ENCODE measurements around the gene IFITM10.

IFITM10 gene

DNA sequence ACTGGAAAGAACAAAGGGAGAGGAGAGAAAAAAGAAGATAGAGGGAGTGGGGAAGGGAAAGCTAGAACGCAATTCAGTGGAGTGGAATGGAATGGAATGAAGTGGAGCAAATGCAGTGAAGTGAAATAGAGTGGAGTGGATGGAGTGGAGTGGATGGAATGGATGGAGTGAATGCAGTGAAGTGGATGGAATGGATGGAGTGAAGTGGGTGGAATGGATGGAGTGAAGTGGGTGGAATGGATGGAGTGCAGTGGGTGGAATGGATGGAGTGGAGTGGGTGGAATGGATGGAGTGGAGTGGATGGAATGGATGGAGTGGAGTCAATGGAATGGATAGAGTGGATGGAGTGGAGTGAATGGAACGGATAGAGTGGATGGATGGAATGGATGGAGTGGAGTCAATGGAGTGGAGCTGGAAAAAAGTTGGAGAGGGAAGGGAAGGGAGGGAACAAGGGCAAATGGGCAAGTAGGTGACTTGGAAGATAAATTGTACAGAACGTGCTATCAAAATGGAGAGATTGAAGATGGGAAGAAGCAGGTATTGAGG is 13.9 kb downstream of the IFITM10 start (continued):
- TF ChIP-seq, protein P1, sequence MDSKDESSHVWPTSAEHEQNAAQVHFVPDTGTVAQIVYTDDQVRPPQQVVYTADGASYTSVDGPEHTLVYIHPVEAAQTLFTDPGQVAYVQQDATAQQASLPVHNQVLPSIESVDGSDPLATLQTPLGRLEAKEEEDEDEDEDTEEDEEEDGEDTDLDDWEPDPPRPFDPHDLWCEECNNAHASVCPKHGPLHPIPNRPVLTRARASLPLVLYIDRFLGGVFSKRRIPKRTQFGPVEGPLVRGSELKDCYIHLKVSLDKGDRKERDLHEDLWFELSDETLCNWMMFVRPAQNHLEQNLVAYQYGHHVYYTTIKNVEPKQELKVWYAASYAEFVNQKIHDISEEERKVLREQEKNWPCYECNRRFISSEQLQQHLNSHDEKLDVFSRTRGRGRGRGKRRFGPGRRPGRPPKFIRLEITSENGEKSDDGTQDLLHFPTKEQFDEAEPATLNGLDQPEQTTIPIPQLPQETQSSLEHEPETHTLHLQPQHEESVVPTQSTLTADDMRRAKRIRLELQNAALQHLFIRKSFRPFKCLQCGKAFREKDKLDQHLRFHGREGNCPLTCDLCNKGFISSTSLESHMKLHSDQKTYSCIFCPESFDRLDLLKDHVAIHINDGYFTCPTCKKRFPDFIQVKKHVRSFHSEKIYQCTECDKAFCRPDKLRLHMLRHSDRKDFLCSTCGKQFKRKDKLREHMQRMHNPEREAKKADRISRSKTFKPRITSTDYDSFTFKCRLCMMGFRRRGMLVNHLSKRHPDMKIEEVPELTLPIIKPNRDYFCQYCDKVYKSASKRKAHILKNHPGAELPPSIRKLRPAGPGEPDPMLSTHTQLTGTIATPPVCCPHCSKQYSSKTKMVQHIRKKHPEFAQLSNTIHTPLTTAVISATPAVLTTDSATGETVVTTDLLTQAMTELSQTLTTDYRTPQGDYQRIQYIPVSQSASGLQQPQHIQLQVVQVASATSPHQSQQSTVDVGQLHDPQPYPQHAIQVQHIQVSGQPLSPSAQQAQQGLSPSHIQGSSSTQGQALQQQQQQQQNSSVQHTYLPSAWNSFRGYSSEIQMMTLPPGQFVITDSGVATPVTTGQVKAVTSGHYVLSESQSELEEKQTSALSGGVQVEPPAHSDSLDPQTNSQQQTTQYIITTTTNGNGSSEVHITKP (tag by site-specific recombination; IDR thresholded peaks at IDR 0.05): no peak
- no peak for TF ChIP-seq GLIS2 (tag by site-specific recombination; IDR thresholded peaks at IDR 0.05)
- TF ChIP-seq ZNF19 (tag by site-specific recombination; IDR thresholded peaks at IDR 0.05; ENCODE audit: low read depth): no peak
- TF ChIP-seq, protein P2, sequence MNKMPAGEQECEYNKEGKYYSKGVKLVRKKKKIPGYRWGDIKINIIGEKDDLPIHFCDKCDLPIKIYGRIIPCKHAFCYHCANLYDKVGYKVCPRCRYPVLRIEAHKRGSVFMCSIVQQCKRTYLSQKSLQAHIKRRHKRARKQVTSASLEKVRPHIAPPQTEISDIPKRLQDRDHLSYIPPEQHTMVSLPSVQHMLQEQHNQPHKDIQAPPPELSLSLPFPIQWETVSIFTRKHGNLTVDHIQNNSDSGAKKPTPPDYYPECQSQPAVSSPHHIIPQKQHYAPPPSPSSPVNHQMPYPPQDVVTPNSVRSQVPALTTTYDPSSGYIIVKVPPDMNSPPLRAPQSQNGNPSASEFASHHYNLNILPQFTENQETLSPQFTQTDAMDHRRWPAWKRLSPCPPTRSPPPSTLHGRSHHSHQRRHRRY (tag by site-specific recombination; IDR thresholded peaks at IDR 0.05): no peak
- no peak for TF ChIP-seq ZNF221 (tag by site-specific recombination; IDR thresholded peaks at IDR 0.05; ENCODE audit: borderline replicate concordance)

DNA sequence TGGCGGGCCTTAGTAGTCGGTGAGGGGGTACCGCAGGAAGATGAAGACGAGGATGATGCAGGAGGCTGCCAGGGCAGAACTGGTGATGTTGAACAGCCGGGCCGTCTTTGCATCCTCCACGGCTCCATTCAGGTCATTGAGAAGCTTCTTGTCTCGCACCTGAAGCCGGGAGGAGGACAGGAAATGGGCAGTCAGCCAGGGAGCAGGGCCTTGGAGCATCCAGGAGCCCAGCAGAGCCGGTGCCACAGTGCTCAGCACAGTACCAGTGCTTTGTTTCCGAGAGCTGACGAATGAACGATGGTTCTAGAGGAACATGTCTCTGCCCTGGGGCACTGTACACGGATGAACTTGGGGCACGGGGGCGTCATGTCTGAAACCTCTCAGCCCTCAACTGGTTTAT is 15.1 kb downstream of the IFITM10 start:
- H3K4me3 ChIP-seq (ENCODE audit: low read depth, low read length): no peak overlapping the region
- ChIA-PET CTCF (no interaction called here), POLR2A (no interaction called here)
- H3K4me1 ChIP-seq (ENCODE audit: control insufficient read depth, insufficient read depth, low read length): no peaks in the 10 kb centered on the region
- no peaks in the 10 kb centered on the region for H3K9me3 ChIP-seq (ENCODE audit: control insufficient read depth, insufficient read depth, low read depth, low read length)
- H3K36me3 ChIP-seq (ENCODE audit: control insufficient read depth in 2 of 2, insufficient read depth in 1 of 2, low read length in 2 of 2): no peaks in the 10 kb centered on the region
- no peak overlapping the region for H3K27ac ChIP-seq (ENCODE audit: extremely low read depth, low read depth, low read length)
- TF ChIP-seq, protein P3, sequence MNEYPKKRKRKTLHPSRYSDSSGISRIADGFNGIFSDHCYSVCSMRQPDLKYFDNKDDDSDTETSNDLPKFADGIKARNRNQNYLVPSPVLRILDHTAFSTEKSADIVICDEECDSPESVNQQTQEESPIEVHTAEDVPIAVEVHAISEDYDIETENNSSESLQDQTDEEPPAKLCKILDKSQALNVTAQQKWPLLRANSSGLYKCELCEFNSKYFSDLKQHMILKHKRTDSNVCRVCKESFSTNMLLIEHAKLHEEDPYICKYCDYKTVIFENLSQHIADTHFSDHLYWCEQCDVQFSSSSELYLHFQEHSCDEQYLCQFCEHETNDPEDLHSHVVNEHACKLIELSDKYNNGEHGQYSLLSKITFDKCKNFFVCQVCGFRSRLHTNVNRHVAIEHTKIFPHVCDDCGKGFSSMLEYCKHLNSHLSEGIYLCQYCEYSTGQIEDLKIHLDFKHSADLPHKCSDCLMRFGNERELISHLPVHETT (tag by site-specific recombination; IDR thresholded peaks at IDR 0.05): no peak
- no peak for TF ChIP-seq ZNF391 (tag by site-specific recombination; IDR thresholded peaks at IDR 0.05; ENCODE audit: borderline replicate concordance, low read depth)
- TF ChIP-seq, protein P4, sequence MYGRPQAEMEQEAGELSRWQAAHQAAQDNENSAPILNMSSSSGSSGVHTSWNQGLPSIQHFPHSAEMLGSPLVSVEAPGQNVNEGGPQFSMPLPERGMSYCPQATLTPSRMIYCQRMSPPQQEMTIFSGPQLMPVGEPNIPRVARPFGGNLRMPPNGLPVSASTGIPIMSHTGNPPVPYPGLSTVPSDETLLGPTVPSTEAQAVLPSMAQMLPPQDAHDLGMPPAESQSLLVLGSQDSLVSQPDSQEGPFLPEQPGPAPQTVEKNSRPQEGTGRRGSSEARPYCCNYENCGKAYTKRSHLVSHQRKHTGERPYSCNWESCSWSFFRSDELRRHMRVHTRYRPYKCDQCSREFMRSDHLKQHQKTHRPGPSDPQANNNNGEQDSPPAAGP (tag by site-specific recombination; IDR thresholded peaks at IDR 0.05): no peak

DNA sequence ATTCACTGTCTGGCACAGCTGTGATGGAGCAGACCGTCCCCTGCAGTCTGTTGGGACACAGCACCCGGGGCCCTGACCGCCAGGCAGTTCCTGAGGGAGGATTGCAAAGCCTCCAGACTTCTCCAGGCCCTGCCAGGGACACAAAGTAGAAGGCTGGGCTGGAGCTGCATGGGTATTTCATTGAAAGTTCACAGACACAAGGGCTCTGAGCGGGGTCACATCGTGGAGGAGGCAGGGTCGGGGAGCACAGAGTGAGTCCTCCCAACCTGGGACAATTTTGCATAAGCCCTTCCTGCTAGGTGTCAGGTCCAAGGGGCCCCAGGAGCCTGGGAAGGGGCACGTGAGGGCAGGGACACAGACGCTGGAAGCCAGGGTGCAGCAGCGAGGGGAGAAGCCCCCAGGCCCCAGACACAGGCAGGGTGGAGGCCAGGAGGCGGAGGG is 15.7 kb downstream of the IFITM10 start:
- no peak overlapping the region for H3K4me3 ChIP-seq (ENCODE audit: low read depth, low read length)
- H3K4me1 ChIP-seq (ENCODE audit: control insufficient read depth, insufficient read depth, low read length): no peaks in the 10 kb centered on the region
- ChIA-PET CTCF (no interaction called here), POLR2A (no interaction called here)
- H3K36me3 ChIP-seq (ENCODE audit: control insufficient read depth in 2 of 2, insufficient read depth in 1 of 2, low read length in 2 of 2): no peaks in the 10 kb centered on the region
- H3K9me3 ChIP-seq (ENCODE audit: control insufficient read depth, insufficient read depth, low read depth, low read length): no peaks in the 10 kb centered on the region
- no peak overlapping the region for H3K27ac ChIP-seq (ENCODE audit: extremely low read depth, low read depth, low read length)
- TF ChIP-seq, protein P5, sequence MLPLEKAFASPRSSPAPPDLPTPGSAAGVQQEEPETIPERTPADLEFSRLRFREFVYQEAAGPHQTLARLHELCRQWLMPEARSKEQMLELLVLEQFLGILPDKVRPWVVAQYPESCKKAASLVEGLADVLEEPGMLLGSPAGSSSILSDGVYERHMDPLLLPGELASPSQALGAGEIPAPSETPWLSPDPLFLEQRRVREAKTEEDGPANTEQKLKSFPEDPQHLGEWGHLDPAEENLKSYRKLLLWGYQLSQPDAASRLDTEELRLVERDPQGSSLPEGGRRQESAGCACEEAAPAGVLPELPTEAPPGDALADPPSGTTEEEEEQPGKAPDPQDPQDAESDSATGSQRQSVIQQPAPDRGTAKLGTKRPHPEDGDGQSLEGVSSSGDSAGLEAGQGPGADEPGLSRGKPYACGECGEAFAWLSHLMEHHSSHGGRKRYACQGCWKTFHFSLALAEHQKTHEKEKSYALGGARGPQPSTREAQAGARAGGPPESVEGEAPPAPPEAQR (tag by site-specific recombination; IDR thresholded peaks at IDR 0.05): no peak
- TF ChIP-seq SP2 (tag by site-specific recombination; IDR thresholded peaks at IDR 0.05) (no peak), ZBTB48 (tag by site-specific recombination; IDR thresholded peaks at IDR 0.05) (no peak), ZNF335 (tag by site-specific recombination; conservative IDR thresholded peaks at IDR 0.05) (no peak), ZNF544 (tag by site-specific recombination; IDR thresholded peaks at IDR 0.05) (no peak), GLIS1 (tag by site-specific recombination; IDR thresholded peaks at IDR 0.05) (no peak), ZNF366 (tag by site-specific recombination; conservative IDR thresholded peaks at IDR 0.05) (no peak), ZBTB21 (tag by site-specific recombination; IDR thresholded peaks at IDR 0.05) (no peak), SCRT1 (tag by site-specific recombination; IDR thresholded peaks at IDR 0.05; ENCODE audit: borderline replicate concordance) (no peak)
- TF ChIP-seq, protein P6, sequence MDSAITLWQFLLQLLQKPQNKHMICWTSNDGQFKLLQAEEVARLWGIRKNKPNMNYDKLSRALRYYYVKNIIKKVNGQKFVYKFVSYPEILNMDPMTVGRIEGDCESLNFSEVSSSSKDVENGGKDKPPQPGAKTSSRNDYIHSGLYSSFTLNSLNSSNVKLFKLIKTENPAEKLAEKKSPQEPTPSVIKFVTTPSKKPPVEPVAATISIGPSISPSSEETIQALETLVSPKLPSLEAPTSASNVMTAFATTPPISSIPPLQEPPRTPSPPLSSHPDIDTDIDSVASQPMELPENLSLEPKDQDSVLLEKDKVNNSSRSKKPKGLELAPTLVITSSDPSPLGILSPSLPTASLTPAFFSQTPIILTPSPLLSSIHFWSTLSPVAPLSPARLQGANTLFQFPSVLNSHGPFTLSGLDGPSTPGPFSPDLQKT (IDR thresholded peaks at IDR 0.05; ENCODE audit: borderline replicate concordance, low read depth, low read length): no peak
- TF ChIP-seq, protein P7, sequence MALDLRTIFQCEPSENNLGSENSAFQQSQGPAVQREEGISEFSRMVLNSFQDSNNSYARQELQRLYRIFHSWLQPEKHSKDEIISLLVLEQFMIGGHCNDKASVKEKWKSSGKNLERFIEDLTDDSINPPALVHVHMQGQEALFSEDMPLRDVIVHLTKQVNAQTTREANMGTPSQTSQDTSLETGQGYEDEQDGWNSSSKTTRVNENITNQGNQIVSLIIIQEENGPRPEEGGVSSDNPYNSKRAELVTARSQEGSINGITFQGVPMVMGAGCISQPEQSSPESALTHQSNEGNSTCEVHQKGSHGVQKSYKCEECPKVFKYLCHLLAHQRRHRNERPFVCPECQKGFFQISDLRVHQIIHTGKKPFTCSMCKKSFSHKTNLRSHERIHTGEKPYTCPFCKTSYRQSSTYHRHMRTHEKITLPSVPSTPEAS (tag by site-specific recombination; IDR thresholded peaks at IDR 0.05): no peak
- TF ChIP-seq, protein P8, sequence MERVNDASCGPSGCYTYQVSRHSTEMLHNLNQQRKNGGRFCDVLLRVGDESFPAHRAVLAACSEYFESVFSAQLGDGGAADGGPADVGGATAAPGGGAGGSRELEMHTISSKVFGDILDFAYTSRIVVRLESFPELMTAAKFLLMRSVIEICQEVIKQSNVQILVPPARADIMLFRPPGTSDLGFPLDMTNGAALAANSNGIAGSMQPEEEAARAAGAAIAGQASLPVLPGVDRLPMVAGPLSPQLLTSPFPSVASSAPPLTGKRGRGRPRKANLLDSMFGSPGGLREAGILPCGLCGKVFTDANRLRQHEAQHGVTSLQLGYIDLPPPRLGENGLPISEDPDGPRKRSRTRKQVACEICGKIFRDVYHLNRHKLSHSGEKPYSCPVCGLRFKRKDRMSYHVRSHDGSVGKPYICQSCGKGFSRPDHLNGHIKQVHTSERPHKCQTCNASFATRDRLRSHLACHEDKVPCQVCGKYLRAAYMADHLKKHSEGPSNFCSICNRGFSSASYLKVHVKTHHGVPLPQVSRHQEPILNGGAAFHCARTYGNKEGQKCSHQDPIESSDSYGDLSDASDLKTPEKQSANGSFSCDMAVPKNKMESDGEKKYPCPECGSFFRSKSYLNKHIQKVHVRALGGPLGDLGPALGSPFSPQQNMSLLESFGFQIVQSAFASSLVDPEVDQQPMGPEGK (tag by site-specific recombination; IDR thresholded peaks at IDR 0.05): no peak

Measured in HEK293 (cell line).